GM12892 (cell line): Measurements from ENCODE around the gene GABRG3.

Experiments used
- DNase-seq: peaks from one replicate; pipeline ENCODE4 v3.0.0; 2011; ENCODE audit not compliant: insufficient read length
- FAIRE-seq: peaks from 2 replicates; lab custom pipeline; 2011; peaks lifted over from hg19 to GRCh38; lab: Jason Lieb, UNC
- POLR2A ChIP-seq: IDR thresholded peaks from 2 replicates; pipeline ENCODE4 v1.6.1; 2011; ENCODE audit warnings: low read depth, low read length, control low read depth
- POLR2AphosphoS5 ChIP-seq: IDR thresholded peaks from 2 replicates; pipeline ENCODE4 v1.6.1; 2011; ENCODE audit warnings: low read depth, low read length, control low read depth
- TAF1 ChIP-seq: IDR thresholded peaks from 2 replicates; pipeline ENCODE4 v1.6.1; 2011; ENCODE audit warnings: low read depth, mild to moderate bottlenecking, control low read depth, low read length, borderline replicate concordance

The GABRG3 gene

DNA sequence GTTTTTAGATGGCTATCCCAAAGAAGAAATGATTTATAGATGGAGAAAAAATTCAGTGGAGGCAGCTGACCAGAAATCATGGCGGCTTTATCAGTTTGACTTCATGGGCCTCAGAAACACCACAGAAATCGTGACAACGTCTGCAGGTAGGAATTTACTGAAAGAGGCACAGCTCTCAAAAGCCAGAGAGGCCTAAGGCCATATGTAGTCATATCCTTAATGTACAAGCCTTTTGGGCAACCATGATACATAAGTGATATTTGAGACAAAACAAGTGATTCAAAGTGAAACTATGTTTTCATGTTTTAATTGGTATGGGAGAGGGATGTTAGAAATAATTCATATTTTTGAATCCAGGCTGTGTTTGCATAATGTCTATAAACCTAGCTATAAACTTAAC lies 509.7 kb downstream of the GABRG3 start:
- no peak for TF ChIP-seq TAF1
- no peak for TF ChIP-seq POLR2A
- no peak for TF ChIP-seq POLR2AphosphoS5
- DNase-seq (no peak), FAIRE-seq (no peak)

DNA sequence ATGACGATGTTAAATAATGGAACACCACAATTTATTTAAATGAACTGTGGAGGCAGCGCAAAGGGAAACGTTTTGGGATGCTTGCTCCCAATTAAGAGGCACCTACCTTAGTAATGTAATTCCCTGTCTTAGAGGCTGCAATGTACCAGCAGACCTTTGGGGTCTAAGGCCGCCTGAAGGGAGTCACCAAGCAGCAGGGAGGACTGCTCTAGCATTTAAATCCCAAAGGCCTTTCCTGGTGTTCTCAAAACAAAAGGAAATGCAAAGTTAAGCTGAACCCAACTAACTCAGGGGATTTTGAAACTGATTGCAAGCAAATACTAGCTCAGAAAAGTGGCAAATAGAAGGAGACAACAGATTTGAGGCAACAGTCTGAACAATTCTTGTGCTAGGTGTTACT lies 510.8 kb downstream of the GABRG3 start:
- DNase-seq = no peak
- FAIRE-seq = no peak
- TF ChIP-seq TAF1 (no peak), POLR2A (no peak), POLR2AphosphoS5 (no peak)

DNA sequence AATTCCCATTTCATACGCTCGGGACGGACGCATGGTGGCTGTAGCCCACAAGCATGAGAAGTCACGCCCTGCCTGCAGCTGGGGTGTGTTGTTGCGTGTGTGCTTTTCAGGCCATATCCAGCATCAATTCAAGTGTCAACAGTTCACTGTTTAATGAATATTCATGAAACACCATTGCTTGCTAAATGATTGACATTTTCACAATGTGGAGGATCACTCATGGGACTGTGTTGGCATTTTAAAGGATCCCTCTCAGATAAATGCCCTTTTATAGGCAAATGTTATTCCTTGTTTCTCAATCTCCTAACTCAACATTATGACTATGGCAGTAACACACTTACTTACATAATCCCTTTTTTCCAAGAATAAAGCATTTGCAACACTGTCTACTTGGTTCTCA lies 511.3 kb downstream of the GABRG3 start:
- TF ChIP-seq TAF1 (no peak), POLR2A (no peak), POLR2AphosphoS5 (no peak)
- FAIRE-seq = no peak
- no peak for DNase-seq

DNA sequence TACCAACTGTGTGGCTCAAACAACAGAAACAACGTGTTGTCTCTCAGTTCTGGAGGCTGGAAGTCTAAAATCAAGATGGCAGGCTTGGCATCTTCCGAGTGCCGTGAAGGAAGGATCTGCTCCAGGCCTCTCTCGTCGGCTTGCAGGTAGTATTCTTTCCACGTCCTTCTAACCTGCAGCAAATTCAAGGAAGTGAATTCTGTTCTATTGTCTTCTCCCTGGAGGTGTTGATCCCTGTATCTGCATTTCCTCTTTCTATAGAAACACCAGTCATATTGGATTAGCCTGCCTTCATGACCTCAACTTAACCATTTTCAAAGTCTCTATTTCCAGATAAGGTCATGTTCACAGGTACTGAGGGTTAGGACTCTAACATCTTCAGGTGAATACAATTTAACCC lies 512.1 kb downstream of the GABRG3 start:
- DNase-seq = no peak
- TF ChIP-seq POLR2A (no peak), TAF1 (no peak), POLR2AphosphoS5 (no peak)
- no peak for FAIRE-seq

DNA sequence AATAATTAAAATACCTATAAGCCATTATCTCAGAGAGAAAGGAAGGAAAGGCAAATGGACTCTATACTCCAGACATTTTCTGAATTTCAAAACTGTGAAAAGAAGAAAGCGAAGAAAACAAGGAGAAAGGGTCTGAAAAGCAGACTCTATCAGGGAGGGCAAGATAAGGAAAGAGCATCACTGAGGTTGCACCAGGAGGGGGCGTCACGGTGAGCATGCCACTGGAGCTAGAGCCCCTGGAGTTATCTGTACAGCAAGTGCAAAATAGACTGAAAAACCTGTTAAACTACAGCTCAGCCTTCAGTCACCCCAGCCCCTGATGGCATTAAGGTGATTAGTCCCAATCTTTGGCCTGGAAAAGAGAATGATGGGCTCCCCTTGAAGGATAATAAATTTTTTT lies 514.3 kb downstream of the GABRG3 start:
- TF ChIP-seq POLR2A (no peak), POLR2AphosphoS5 (no peak), TAF1 (no peak)
- DNase-seq (no peak), FAIRE-seq (no peak)

DNA sequence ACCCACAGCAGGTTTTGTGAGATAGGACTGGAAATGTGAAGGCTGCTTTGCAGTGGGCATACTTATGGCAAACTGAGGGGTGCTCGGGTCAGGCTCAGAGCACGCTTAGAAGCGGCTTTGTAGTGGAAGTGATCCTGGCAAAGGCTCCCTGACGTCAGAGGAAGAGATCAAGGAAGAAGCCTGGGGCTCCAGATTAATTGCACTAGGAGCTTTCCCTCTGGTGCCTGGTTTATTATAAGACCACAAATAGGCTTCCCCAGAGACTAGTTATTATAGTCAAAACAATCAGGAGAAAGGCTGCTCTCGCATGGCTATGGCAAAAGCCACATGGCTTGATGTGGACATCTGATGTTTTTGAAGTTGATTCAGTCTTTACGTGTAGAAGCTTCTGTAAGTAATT lies 515.1 kb downstream of the GABRG3 start:
- TF ChIP-seq TAF1 (no peak), POLR2AphosphoS5 (no peak), POLR2A (no peak)
- no peak for DNase-seq
- FAIRE-seq = no peak

DNA sequence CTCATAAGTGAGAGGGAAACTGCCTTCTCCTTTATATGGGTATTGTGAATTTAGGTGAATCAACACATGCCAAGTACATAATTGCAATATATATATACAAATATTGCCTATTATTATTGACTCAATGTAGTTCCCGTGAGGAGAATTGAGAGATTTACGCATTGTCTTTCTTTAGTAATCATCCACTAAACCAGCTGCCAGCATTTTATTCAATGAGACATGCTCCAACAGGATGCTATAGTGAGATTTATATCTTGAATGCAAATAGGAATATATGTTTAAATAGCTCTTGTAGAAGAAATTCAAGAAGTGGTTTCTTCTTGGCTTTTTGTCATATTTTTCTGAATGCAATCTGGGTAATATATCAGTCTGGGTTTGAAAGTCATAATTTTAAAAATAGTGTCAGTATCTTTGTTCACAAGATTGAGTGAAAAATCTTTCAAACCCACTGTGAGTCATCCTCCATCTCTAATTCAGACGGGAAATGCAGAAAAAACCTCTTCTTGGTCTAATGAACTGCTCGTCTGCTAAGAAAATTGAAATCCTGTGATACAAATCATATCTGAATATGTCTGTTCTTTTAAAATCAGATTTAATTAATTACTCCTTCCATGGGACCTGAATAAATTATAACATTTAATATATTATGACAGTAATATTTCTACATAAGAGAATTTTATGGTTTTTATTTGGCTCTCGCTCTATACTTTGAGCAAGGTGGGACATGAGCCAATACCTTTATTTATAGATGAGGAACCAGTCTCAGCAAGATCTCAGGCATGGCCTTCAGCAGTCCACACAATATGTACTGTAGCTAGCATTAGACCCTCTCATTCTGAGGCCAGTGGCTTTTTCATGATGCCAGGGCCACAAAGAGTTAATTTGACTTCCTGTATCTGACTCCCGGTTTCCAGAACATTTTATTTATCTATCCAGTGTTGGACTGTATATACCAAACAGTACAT lies 516.0 kb downstream of the GABRG3 start:
- DNase-seq = no peak
- TF ChIP-seq POLR2AphosphoS5 (no peak), TAF1 (no peak), POLR2A (no peak)
- FAIRE-seq = no peak

DNA sequence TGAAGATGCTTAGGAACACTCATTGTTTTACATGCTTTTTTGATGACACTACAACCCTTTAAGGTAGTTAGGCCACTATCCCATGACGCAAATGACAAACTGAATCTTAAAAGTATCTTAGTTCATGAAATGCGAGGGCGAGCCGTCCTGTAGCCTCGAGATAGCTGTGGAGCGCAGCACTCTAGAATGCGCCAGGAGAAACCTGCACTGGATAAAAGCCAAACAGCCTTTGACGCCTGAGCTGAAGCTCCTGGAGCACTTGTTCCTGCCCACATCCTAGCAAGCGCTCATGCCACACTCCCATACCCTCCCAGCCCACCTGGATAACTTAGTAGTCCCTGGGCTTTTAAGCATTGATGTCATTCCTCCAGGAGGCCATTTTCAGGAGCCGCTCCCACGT lies 516.9 kb downstream of the GABRG3 start:
- FAIRE-seq (no peak), DNase-seq (no peak)
- TF ChIP-seq POLR2AphosphoS5 (no peak), TAF1 (no peak), POLR2A (no peak)

DNA sequence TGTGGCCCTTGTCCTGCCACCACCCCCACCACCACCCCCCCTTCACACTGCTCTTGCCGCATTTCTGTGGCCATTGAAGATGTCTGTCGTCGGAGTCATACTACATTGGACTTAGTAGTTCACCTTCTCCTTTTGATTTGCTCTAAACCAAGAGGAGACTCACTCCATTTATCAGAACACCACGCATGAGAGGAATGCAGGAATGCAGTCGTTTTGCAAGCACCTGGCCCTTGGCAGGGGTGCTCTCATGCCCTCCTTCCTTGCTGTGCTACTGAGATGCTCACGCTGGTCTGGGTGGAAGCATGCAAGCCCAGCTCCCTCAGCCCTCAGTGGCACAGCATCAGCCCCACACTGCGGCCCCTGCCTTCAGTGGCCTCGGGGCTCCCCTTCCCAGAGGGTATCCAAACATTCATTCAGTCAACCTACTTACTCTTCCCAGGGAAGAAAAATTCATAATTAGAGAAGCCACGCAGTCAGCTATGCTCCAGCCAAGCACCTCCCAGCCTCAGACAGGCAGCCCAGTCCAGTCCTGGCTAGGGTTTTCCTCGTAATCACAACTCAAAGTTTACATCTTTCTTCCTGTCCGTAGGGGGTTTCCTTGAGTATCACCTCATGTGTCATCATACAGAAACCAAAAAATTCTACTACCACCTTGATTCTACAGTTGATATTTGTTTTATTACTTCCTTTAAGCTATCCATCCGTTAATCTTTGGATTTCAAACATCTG lies 520.0 kb downstream of the GABRG3 start:
- no peak for TF ChIP-seq TAF1
- no peak for TF ChIP-seq POLR2AphosphoS5
- no peak for TF ChIP-seq POLR2A
- no peak for DNase-seq
- FAIRE-seq = no peak

DNA sequence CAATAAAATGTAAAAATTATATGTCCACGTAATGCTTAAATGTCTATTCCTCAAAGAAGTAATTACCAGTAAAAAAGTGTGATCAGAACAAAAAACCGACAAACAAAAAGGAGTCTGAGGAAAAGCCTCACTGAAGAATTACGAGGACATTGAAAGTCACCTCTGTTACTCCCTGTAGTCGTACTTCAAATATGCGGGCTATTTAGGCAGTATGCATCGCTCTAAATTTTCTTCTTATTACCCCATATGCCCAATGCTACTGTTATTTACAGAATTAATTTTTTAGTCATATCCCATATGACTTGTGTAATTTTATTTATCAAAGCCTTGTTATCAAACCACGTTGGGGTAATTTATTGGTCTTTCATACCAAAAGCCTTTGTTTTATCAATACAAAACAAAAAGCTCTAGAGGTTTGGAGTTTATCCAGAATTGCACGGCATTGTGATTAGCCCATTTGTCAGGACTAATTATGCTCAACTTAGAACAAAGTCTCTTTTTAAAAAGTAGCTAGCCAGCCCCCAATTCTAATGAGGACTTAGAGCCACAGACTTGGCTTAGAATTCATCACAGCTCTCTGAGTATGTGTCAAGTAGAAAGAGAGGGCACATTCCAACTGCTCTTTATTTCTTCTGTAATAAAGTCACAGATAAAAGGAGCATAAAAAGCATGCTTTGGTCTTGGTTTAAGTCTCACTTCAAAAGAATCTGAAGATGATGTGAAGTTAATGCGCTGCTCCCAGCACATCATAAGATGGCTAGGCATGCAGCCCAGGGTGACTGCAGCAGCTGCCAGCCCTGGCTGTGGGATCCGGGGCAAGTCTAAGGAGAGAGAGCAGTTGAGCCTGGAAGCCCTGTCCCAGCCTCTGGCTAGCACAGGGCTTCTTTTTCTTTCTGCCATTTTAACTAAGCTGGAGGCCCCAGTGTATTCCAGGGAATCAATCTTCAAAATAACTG lies 521.0 kb downstream of the GABRG3 start:
- no peak for DNase-seq

More for the DNA sequence above, 521.0 kb downstream of the GABRG3 start:
- no peak for FAIRE-seq
- no peak for TF ChIP-seq TAF1
- no peak for TF ChIP-seq POLR2AphosphoS5
